ENCODE results near the gene MICB.
"Not testable (repeated sequence)": the region's sequence is repeated elsewhere in the genome, so short reads cannot be mapped to it uniquely, and the experiment has no call there.

MICB gene

GRCh38 chr6:31490115-31490873 is 7.7 kb upstream of the MICB start:
- H3K4me2 ChIP-seq (ENCODE audit: low read depth, low read length, poor library complexity, severe bottlenecking) = peak overlapping the region; percentile 93

GRCh38 chr6:31493550-31493874 is 4.4 kb upstream of the MICB start:
- H3K4me2 ChIP-seq (ENCODE audit: low read depth, low read length, poor library complexity, severe bottlenecking) = peak overlapping the region; percentile 93
- H2AFZ ChIP-seq (ENCODE audit: low read length); H3K9me2 ChIP-seq (replicated peaks; ENCODE audit: low read depth, low read length); H3K27me3 ChIP-seq (ENCODE audit: insufficient read depth, low read length, poor library complexity, severe bottlenecking); H3K9me3 ChIP-seq (ENCODE audit: insufficient read depth, low read depth, low read length); H3K36me3 ChIP-seq (ENCODE audit: insufficient read depth, low read length); H4K20me1 ChIP-seq (ENCODE audit: insufficient read depth, low read length, poor library complexity, severe bottlenecking); H3F3A ChIP-seq (ENCODE audit: low read depth): not testable (repeated sequence)
- H3K79me2 ChIP-seq (ENCODE audit: insufficient read depth, low read length) = peaks cover 40% of the 10 kb centered on the region
- H3K4me3 ChIP-seq (ENCODE audit: low read length, poor library complexity, severe bottlenecking) = peak overlapping the region; percentile 94
- H3K4me1 ChIP-seq (ENCODE audit: insufficient read depth, low read length, poor library complexity, severe bottlenecking) = peaks cover 42% of the 10 kb centered on the region
- H3K9ac ChIP-seq (ENCODE audit: low read depth, low read length, poor library complexity, severe bottlenecking) = peak overlapping the region; percentile 94

More at GRCh38 chr6:31490115-31490873, 7.7 kb upstream of the MICB start:
- no peaks in the 10 kb centered on the region for H4K20me1 ChIP-seq (ENCODE audit: insufficient read depth, low read length, poor library complexity, severe bottlenecking)
- no peaks in the 10 kb centered on the region for H3K9me3 ChIP-seq (ENCODE audit: insufficient read depth, low read depth, low read length)
- TF ChIP-seq EZH2phosphoT487 (IDR thresholded peaks at IDR 0.05; ENCODE audit: borderline replicate concordance) (no peak), CTCF (conservative IDR thresholded peaks at IDR 0.05; ENCODE audit: low read length) (no peak)
- no peaks in the 10 kb centered on the region for H3K9me2 ChIP-seq (replicated peaks; ENCODE audit: low read depth, low read length)
- H3K9ac ChIP-seq (ENCODE audit: low read depth, low read length, poor library complexity, severe bottlenecking) = peak overlapping the region; percentile 56
- no peaks in the 10 kb centered on the region for H3K27me3 ChIP-seq (ENCODE audit: insufficient read depth, low read length, poor library complexity, severe bottlenecking)
- no peaks in the 10 kb centered on the region for H3K36me3 ChIP-seq (ENCODE audit: insufficient read depth, low read length)
- H3F3A ChIP-seq (ENCODE audit: low read depth) = no peaks in the 10 kb centered on the region
- H2AFZ ChIP-seq (ENCODE audit: low read length) = no peak overlapping the region
- H3K79me2 ChIP-seq (ENCODE audit: insufficient read depth, low read length) = peaks cover 19% of the 10 kb centered on the region
- peaks cover 27% of the 10 kb centered on the region for H3K4me1 ChIP-seq (ENCODE audit: insufficient read depth, low read length, poor library complexity, severe bottlenecking)
- no peak overlapping the region for H3K4me3 ChIP-seq (ENCODE audit: low read length, poor library complexity, severe bottlenecking)

GRCh38 chr6:31493875-31494694 is 3.9 kb upstream of the MICB start:
- H3K9me3 ChIP-seq (ENCODE audit: insufficient read depth, low read depth, low read length) = no peaks in the 10 kb centered on the region
- H3F3A ChIP-seq (ENCODE audit: low read depth) = no peaks in the 10 kb centered on the region
- H3K4me3 ChIP-seq (ENCODE audit: low read length, poor library complexity, severe bottlenecking) = peak overlapping the region; percentile 94
- H3K9ac ChIP-seq (ENCODE audit: low read depth, low read length, poor library complexity, severe bottlenecking) = peak overlapping the region; percentile 94
- no peaks in the 10 kb centered on the region for H3K27me3 ChIP-seq (ENCODE audit: insufficient read depth, low read length, poor library complexity, severe bottlenecking)
- H3K9me2 ChIP-seq (replicated peaks; ENCODE audit: low read depth, low read length) = no peaks in the 10 kb centered on the region
- H4K20me1 ChIP-seq (ENCODE audit: insufficient read depth, low read length, poor library complexity, severe bottlenecking) = peaks cover 11% of the 10 kb centered on the region
- peaks cover 44% of the 10 kb centered on the region for H3K4me1 ChIP-seq (ENCODE audit: insufficient read depth, low read length, poor library complexity, severe bottlenecking)
- H3K4me2 ChIP-seq (ENCODE audit: low read depth, low read length, poor library complexity, severe bottlenecking) = peak overlapping the region; percentile 93
- H3K36me3 ChIP-seq (ENCODE audit: insufficient read depth, low read length) = no peaks in the 10 kb centered on the region
- TF ChIP-seq CTCF (conservative IDR thresholded peaks at IDR 0.05; ENCODE audit: low read length) = peak; percentile 91
- no peak for TF ChIP-seq EZH2phosphoT487 (IDR thresholded peaks at IDR 0.05; ENCODE audit: borderline replicate concordance)
- H3K79me2 ChIP-seq (ENCODE audit: insufficient read depth, low read length) = peaks cover 46% of the 10 kb centered on the region
- H2AFZ ChIP-seq (ENCODE audit: low read length) = peak overlapping the region; percentile 89
